HG03196 (cell line): ENCODE measurements around the gene SYPL2.
"Not testable (repeated sequence)": the region's sequence is repeated elsewhere in the genome, so short reads cannot be mapped to it uniquely, and the experiment has no call there.

Source experiments
- ATAC-seq: cut with Tn5 transposase; IDR thresholded peaks from one replicate; pipeline ENCODE4 v1.9.1; 2021; ENCODE audit not compliant: unreplicated experiment

SYPL2 gene

DNA sequence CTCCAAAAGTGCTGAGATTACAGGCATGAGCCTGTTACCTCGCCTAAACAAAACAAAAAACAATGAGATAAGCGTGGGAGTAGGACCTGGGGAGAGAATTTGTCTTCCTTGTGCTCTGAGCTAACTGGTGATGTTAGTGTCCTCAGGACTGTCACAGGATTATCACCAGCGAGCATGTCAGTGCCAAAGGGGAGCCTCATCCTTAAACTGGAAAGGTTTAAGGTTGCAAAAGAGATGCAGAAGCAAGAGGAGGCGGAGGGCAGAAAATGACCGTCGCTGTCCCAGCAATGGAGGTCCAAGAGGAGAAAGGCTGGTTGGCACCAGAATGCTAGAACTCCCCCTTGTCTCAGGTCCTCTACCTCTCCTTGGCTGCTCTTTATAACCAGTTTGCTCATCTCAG lies 3.9 kb downstream of the SYPL2 start:
- no peak for ATAC-seq

DNA sequence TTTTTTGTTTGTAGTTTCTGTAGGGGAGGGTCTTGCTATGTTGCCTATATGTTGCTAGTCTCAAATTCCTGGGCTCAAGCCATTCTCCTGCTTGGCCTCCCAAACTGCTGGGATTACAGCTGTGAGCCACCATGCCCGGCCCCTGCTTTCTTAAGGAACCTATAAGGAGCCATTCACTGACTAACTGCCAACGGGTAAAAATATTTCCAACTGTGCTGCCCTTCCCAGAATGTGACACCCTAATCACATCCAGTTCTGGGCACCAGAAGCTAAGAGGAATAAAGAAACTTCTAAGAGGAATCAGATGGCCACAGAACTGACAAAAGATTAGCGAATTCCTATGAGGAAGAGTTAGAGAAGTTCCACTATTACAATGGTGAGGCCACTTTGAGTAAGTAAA lies 6.4 kb downstream of the SYPL2 start:
- ATAC-seq: no peak

DNA sequence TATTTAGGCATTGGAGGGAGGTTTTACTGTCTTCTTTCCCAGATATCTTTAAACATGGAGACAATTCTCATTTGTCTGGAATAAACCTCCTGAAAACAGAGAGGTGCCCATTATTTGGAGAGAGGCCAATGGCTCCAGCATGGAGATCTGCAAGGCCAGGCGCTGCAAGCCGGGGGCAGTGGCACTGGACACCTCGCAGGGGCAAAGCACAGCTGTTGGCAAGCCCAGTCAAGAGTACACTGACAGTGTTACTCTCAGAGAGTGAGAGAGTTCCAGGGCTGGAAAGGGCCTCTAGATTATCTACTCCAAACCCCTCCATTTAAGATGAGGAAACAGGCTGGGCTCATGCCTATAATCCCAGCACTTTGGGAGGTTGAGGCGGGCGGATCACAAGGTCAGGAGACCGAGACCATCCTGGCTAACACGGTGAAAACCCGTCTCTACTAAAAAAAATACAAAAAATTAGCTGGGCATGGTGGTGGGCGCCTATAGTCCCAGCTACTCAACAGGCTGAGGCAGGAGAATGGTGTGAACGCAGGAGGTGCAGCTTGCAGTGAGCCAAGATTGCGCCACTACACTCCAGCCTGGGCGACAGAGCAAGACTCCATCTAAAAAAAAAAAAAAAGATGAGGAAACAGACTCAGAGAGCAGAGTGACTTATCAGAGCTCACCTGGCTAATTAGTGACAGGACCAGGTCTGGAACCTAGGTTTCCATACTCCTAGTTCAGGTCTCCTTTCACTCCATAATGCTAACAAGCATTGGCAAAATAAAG lies 7.1 kb downstream of the SYPL2 start:
- ATAC-seq: not testable (repeated sequence)

DNA sequence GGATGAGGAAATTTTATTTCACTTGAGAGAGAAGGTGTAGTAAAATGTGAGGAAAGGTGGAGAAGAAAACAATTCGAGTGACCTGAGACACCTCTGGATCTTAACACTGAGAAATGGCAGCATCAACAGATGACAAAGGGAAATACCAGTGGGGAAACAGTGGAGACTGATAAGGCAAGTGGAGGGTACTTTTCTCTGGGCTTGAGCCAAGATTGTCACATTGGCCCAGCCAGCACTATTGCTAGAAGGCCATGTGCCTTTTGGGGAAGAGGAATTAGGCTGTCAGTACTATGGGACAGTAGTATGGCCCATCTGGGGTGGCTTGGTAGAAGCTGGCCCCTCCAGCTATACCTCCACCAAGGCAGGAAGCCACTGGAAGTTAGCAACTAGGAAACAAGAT lies 8.4 kb downstream of the SYPL2 start:
- ATAC-seq: no peak

DNA sequence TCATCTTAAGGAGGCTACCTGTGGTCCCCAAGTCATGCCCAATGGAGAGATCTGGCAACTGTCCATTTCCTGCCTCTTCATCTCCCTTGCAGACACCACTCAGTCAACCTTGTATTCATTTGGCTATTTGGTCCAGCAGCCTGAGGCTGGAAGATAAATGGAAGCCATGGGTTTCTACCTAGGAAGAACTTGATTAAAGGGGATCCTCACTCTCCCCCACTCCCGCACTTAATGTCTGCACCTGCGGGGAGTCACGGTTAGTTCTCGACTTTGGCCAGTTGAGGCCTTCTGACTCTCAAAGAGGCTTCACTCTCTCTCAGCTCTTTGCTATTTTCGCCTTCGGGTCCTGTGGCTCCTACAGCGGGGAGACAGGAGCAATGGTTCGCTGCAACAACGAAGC lies 8.9 kb downstream of the SYPL2 start:
- no peak for ATAC-seq

DNA sequence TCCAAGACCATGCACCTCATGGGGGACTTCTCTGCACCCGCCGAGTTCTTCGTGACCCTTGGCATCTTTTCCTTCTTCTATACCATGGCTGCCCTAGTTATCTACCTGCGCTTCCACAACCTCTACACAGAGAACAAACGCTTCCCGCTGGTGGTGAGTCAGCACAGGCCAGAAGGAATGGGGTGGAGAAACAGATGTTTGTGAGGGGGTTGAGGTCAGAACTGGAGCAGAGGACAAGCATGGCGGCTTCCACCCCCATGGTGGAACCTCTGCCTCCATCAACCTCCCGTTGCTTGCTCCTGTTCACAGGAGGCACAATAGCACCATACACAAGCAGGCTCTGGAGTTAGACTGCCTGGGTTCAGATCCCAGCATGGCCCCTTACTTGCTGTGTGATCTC lies 10.5 kb downstream of the SYPL2 start:
- no peak for ATAC-seq

DNA sequence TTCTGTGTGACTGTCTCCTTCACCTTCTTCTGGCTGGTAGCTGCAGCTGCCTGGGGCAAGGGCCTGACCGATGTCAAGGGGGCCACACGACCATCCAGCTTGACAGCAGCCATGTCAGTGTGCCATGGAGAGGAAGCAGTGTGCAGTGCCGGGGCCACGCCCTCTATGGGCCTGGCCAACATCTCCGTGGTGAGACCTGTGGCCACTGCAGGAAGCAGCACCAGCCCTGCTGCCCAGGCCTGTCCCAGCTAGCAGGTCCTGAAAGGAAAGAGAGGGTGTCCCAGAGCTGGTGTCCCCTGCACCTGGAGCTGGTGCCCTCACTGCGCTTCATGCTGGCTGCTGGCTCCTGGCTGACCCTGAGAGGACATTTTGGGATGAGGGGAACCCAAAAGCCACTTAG lies 11.5 kb downstream of the SYPL2 start:
- no peak for ATAC-seq

DNA sequence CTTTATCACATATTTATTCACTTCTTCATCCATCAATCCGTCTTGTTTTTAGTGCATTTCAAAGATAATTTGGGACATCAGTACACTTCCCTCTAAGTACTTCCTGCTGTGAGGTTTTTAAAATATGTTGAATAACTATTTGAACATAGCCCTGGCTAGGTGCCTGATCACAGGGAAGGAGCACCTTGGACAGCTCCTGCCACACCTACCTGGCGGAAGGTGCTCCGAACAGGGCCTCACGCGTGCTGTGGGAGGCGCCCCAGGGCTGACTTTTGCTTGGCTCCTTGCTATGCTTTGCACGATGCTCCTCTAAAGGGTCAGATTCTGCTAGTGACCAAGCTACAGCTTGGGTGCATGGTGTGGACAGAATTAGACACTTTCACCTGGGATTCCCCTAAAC lies 12.5 kb downstream of the SYPL2 start:
- ATAC-seq: no peak

DNA sequence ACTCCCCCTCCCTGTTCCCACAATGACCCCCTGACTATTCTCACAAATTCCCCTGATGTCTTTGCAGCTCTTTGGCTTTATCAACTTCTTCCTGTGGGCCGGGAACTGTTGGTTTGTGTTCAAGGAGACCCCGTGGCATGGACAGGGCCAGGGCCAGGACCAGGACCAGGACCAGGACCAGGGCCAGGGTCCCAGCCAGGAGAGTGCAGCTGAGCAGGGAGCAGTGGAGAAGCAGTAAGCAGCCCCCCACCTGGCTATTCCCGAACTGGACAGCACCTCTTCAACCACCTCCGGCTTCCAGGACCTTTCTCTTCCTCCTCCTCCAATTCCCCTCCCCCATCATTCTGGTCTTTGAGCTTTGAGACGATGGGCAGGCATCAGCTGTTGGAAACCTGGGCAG lies 13.0 kb downstream of the SYPL2 start:
- no peak for ATAC-seq

DNA sequence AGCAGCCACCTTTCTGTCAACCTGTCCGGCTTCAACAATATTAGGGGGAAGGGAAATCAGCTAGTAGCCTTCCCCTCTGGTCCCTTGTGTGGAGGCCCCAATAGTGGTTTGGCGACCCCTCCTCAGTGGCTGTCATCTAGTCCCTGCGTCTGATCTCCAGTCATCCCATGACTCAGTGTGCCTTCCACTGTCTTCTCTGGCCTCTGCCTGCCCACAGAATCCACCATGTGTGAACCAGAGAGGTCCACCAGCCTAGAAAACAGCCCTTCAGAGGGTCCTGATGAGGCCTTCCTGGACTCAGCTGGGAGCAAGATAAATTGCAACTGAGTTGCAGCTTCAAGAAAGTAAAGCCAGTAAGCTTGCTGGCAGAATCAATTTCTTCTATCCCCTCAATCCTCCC lies 13.6 kb downstream of the SYPL2 start:
- ATAC-seq: no peak

DNA sequence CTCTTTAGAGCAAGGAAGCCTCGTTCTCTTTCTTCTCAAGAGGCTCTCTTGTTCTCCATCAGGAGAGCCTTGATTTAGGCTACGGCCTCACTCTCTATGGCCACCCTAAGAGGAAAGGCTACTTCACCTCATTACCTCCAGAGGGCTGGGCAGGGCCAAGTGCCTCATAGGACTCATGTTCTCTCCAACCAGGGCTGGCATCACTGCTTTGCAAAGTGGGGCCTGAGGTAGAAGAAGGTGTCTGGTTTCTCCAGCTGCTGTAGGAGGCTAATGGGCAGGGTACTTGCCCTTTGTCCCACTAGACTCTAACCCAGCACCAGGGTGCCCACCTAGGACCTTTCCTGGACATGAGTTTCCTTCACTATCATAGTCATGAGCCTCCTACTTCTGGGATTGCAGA lies 15.3 kb downstream of the SYPL2 start:
- no peak for ATAC-seq

DNA sequence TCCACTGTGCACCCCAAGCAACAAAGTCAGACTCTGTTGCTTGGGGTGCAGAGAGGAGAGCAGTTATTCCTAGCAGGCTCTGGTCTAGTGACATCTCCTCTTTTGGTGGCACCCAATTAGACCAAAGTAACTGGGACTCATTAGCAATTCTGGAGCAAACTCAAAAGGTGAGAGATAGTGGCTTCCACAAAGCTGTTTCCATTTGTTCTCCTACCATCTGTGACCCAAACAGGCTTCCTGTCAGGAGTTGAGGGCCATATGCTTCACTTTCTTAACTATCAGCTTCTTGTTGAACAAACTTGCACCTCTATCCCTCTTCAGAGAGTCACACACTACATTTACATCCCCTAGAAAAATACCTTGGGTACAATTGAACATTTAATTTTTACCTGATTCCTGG lies 15.9 kb downstream of the SYPL2 start:
- ATAC-seq: no peak

DNA sequence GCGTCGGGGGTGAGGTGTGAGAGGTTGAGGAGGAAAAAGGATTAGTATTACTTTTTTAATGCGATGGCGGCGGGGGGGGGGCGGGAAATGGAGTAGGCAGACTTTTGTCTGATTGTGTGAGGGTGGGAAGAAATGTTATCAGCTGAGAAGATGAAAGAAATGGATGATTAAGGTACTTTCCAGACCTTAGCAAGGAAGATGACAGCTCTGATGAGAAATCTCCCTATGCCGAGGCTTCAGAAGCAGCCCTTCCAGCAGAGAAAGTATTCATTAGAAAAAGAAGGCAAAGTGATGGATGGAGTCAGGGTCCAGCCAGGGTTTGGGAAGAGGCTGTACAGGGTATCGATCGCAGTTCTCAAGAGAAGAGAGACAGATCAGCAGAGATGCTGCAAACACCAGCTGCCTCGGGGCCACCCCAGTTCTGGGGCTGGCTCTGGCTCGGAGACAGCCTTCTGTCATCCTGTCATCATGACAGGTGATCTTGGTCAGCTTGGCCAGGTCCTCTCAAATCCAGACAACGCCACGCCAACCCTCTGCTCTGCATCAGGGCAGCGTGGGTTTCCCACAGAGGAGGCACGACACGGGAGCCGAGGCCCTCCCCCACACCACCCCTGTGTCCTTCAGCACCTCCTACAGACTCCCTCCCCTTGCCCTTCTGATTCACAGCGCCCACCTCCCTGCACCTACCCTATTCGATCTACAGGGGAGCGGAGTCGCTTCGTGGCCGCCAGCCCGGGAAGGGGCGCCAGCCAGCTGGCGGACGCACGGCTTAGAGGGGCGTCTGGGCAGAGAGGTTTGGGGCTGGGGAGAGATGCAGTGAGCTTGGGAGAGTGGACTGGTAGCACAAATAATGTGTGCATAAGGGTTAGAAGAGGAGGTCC lies 16.7 kb downstream of the SYPL2 start:
- peak; percentile 9 for ATAC-seq

DNA sequence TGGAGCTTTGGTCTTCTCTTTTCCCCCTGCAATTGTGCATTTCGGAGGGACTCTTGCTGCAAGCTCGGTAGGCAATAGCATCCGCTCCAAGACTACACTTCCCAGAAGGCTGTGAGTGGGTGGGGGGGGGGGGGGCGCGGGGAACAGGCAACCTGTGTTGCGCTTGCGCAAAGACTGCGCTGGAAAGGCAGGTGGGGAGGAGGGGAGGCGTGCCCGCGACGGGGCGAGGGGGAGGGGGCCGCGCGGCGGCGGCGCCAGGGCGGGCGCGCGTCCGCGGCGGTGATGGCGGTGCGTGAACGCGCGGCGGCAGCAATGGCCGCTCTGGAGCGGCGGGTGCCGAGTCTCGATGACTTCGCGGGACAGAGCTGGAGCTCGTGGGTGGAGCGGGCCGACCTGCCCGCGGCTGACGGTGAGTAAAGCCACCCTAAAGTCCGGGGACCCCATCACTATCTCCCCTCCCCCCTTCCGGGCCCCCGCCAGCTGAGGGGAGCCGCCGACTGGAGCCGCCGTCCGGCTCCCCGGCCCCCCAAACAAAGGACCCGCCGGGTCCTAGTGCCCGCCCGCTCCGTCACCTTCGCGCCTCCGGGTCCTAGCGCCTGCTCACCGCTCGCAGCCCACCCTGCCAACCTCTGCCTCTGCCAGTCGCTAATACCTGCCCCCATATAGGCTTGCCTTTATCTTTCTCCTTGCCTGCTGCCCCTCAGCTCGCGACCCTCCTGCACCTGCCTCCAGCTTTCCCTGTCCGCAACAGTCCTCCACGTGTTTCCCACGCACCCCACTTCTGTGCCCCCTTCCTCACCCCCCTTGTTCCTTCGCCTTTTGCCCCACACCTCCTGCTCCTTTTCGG lies 17.5 kb downstream of the SYPL2 start, which contains the start of gene ATXN7L2:
ATXN7L2 (plus strand) TSS at position 234 of the 847 bp plus-strand sequence; CDS start at position 283, 49 bp downstream.
- ATAC-seq: peak; percentile 61

DNA sequence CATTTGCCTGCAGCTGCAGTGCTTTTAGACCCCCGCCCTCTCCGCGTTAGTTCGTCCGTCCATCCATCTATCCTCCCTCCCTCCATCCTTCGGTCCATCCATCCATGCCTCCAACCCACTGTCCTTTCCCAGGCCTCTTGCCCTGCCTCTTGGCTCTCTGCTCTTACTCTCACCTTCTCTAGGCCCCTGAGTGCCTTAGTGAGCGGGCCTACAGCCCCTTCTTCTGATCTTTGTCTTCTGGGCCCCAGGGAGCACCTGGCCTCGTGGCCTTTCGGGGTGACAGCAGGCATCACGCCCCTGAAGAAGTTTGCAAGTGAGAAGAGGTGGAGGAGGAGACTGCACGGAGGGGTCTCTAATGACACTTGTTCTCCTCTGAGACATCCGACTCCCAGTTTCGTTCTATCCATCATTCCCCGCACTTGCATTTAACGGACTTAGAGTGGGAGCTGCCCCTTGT lies 18.2 kb downstream of the SYPL2 start:
- no peak for ATAC-seq

DNA sequence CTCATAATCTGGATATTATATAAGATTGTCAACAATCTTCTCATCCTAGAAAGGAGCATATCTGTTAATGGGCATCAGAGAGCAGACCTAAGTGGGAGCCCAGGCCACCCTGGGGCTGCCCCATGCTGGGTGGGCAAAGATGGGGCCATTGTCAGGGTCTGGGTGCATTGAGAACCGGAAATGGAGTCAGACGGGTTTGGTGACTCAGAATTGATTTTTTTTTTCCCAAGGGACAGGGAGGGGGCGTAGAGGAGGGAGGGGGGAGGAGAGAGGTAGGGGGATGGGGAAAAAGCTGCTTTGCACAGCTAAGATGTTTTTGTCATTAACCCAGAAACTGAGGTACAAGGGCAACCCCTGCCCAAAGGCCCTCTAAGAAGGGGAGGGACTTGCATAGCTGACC lies 18.7 kb downstream of the SYPL2 start:
- no peak for ATAC-seq

DNA sequence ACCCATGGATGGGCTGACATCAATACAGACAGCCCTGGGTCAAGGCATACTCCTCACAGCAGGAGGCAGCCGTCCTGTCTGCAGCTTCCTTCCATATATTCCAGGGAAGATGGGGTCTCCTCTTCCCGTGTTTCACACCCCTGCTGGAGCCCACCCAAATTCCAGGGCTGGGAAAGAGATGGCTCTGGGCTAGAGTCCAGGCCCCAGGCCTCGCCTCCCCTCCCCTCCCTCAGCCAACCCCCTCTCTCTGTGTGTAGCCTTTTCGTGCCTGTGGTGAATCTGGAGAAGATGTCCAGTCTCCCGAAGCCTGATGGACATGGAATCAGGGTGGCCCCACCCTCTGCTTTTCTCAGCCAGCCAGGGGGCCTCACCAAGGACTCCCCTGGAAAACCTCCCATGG lies 20.9 kb downstream of the SYPL2 start:
- ATAC-seq: no peak

DNA sequence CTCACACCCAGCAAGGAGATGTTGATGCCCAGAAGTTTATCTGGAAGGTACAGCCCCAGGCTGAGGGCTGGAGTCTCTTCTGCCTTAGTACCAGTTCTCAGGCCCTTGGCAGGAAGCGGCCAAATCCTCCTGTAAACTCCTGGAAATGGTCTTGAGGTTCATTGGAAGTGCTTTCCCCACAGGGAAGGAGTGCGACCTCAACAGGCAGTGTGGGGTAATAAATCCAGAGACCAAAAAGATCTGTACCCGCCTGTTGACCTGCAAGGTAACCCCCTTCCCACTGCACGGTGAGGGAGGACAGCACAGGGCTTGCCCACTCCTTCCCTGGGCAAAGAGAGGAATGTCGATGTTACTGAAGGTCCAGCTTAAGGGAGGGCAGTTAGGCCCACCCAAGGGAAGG lies 21.9 kb downstream of the SYPL2 start:
- ATAC-seq: no peak

DNA sequence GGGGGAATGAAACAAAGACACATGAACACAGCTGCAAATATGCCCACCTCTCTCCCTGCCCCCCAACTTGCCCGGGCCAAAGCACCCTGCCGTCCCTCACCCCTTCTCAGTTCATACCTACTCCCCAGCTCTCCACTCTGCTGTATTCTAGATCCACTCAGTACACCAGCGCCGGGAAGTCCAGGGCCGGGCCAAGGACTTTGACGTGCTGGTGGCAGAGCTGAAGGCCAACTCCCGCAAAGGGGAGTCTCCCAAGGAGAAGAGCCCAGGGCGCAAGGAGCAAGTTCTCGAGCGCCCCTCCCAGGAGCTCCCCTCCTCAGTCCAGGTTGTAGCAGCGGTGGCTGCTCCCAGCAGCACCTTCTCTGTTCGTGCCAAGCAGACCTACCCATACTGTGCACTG lies 22.4 kb downstream of the SYPL2 start:
- no peak for ATAC-seq

DNA sequence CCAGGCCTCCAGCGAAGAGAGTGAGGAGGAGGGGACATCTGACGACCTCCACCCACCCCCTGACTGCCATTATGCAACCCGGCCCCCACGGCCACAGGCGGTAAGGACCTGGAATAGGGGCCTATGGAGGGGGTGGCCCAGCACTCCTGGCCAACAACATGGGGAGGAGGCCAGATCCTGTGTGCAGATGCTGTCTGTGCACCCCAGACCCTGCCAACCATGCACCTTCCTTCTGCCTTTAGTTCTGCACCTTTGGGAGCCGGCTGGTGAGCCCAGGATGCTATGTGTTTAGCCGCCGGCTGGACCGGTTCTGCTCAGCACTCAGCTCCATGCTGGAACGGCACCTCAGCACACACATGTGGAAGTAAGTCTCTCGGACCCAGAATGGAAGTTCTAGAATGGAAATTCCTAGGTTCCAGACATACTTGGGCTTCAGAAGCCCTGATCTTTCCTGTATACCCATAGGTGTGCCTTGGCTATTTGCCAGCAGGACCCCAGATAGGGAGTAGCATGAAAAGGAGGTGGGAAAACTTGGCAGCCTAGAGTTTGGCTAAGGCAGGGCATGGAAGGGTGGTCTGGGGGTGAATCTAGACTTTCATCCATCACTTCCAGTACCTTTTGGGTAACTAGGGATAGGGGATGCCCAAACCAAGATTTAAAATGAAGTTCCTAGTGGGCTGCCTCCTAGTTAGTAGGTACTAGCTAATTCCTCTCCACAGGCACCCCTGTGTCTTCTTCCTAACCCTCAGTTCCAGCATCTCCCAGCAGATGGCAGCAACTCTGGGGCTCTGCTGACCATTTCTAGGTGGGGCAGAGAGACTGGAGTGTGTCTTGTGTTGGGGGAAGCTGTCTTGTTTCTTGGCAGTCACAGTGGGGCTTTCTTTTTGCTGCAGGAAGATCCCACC lies 23.9 kb downstream of the SYPL2 start:
- ATAC-seq: no peak
